ENCODE results near the gene MCF2L2.
"Not testable (repeated sequence)": the region's sequence is repeated elsewhere in the genome, so short reads cannot be mapped to it uniquely, and the experiment has no call there.

DNA sequence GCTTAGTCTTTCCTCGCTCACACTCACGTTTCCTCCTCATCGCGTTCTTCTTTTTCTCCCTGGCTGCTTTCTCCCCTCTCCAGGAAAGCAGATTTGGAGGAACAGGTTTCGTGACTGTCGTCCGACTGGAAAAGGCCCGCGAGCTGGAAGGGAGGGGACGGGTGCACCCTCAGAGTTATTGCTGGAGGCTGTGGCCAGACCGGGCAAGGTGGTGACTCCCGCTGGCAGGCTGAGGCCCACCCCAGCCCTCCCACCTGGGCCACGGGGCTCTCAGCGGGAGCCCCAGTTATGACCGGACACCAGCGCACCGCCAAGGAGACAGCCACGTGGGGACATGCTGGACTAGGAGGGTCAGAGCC lies 248.9 kb downstream of the MCF2L2 start:
- not testable (repeated sequence) for TF ChIP-seq POLR2AphosphoS5 (IDR thresholded peaks at IDR 0.05; ENCODE audit: low read depth, low read length); TAF1 (IDR thresholded peaks at IDR 0.05; ENCODE audit: borderline replicate concordance, low read depth, low read length)
